ENCODE data around the gene ZNF823.

GRCh38 chr19:11704626-11705025, 34.1 kb downstream of the ZNF823 start:
- TF ChIP-seq CTCF (IDR thresholded peaks at IDR 0.05) (no peak), POLR2AphosphoS5 (IDR thresholded peaks at IDR 0.05) (no peak)
